Ascending aorta (tissue), 2 donors: Measurements from ENCODE around the gene ZEB1. TPM values are rescaled to one million over a fixed set of nuclear protein-coding genes. Genes with fewer than 3 reads are reported as not detected.

Experiments used
- DNase-seq, 2 donors: peaks; one replicate each; pipeline ENCODE4 v3.0.0-alpha.2; 2019; ENCODE audit warnings: low spot score in 2 of 2
- H3K27ac ChIP-seq, 2 donors: fragments of 200-600 bp; sonication (generic); one replicate each; pipeline ENCODE4 v1.5.1; 2016 to 2017; ENCODE audit warnings: mild to moderate bottlenecking in 1 of 2
- H3K27me3 ChIP-seq: fragments of 200-600 bp; sonication (generic); one replicate; pipeline ENCODE4 v1.5.1; 2017
- H3K36me3 ChIP-seq, 2 donors: fragments of 200-600 bp; sonication (generic); one replicate each; pipeline ENCODE4 v1.5.1; 2016
- H3K4me1 ChIP-seq, 2 donors: fragments of 200-600 bp; sonication (generic); one replicate each; pipeline ENCODE4 v1.5.1; 2016 to 2017; ENCODE audit warnings: mild to moderate bottlenecking in 1 of 2
- H3K4me3 ChIP-seq, 2 donors: fragments of 200-600 bp; sonication (generic); one replicate each; pipeline ENCODE4 v1.5.1; 2016 to 2017; ENCODE audit warnings: mild to moderate bottlenecking in 1 of 2
- H3K9me3 ChIP-seq, 2 donors: fragments of 200-600 bp; sonication (generic); one replicate each; pipeline ENCODE4 v1.5.1; 2016
- intact Hi-C: fragments of 100-400 bp; cut with DNase I; formaldehyde crosslinking; loops from one replicate; pipeline ENCODE4 v1.15.1; 2023
- total RNA-seq: library from RNA; depleted of rRNA; stranded (reverse); fragments of >200 nt; gene quantifications from one replicate; pipeline ENCODE4 v1.1.0, GENCODE V29; 2016
- TF ChIP-seq, protein P1 (sequence below), 3 experiments: fragments of 200-600 bp in 2 of 3; fragments of 450-650 bp in 1 of 3; sonication (generic) in 2 of 3; IDR thresholded peaks; one replicate each; pipeline ENCODE4 v1.5.1; 2016 to 2019; ENCODE audit warnings: antibody characterized with exemption in 3 of 3, mild to moderate bottlenecking in 1 of 3, moderate library complexity in 1 of 3

ZEB1 gene
- total RNA-seq, result 77.3 TPM

DNA sequence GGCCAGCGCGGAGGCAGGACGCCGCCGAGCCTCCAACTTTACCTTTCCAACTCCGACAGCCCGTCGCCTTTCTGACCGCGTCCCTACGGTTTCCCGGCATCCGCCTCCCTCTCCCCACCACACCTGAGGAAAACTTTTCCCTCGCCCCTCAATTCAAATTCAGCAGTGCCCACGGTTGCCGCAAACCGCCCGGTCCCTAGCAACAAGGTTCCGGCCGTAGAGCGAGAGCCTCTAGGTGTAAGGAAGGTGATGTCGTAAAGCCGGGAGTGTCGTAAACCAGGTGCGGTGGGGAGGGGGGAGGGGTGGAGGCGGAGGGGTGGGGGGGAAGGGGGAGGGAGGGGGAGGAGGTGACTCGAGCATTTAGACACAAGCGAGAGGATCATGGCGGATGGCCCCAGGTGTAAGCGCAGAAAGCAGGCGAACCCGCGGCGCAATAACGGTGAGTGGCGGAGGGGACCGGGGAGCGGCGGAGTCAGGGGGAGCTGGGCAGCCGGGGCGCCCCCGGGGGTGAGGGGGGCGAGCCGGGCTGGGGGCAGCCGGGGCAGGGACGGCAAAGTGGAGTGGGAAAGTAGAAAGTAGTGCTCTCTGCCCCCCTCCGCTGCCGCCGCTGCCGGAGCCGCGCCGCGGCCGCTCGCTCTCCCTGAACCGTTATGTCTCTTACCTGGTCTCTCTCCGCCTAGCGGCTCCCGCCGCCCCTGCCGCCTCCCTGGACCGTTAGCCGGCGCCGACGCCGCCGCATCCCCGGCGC lies at the start of gene ZEB1:
ZEB1 (plus strand) TSS at position 363 of the 748 bp plus-strand sequence; CDS start at position 382, 19 bp downstream.
- H3K9me3 ChIP-seq, result no peaks in the 10 kb centered on the region
- no peaks in the 10 kb centered on the region for H3K36me3 ChIP-seq
- H3K4me1 ChIP-seq, result peaks cover 0 to 9% of the 10 kb centered on the region in 2 donors
- no peaks in the 10 kb centered on the region for H3K27me3 ChIP-seq
- intact Hi-C loops, result loop anchor here (1.0 to 10.0 kb wide), 9 partner anchors 47 to 582 kb away; no protein-coding TSS in a partner anchor
- DNase-seq, result peak; percentile 72 to 94
- peak within 1 kb of the TSS; percentile 96 to 98 for H3K4me3 ChIP-seq
- TF ChIP-seq, protein P1, sequence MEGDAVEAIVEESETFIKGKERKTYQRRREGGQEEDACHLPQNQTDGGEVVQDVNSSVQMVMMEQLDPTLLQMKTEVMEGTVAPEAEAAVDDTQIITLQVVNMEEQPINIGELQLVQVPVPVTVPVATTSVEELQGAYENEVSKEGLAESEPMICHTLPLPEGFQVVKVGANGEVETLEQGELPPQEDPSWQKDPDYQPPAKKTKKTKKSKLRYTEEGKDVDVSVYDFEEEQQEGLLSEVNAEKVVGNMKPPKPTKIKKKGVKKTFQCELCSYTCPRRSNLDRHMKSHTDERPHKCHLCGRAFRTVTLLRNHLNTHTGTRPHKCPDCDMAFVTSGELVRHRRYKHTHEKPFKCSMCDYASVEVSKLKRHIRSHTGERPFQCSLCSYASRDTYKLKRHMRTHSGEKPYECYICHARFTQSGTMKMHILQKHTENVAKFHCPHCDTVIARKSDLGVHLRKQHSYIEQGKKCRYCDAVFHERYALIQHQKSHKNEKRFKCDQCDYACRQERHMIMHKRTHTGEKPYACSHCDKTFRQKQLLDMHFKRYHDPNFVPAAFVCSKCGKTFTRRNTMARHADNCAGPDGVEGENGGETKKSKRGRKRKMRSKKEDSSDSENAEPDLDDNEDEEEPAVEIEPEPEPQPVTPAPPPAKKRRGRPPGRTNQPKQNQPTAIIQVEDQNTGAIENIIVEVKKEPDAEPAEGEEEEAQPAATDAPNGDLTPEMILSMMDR (IDR thresholded peaks at IDR 0.05), result peak; percentile 47 to 73 (median 57)
- peak within 1 kb of the TSS; percentile 95 to 98 for H3K27ac ChIP-seq

DNA sequence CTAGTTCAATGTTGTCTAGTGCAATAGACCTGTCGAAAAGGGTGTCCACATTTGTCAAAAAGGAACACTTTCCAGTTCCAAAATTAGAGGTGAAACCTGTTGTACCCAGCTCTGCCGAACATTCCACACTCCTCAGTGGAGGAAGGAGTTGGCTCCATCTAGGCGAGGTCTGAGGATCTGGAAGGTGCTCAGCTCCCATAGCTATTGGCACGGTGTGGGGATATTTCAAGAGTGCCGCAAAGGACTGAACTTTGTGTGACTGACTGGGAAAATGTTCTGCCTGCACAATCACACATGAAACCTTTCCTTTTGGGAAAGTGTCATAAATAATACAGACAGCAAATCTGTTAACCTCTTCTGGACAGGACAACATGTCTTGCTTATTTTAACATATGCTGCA lies 48.1 kb upstream of the ZEB1 start:
- H3K4me1 ChIP-seq, result peaks cover 0 to 4% of the 10 kb centered on the region in 2 donors
- intact Hi-C loops, result loop anchor here (5.0 kb wide), 1 partner anchor 46 kb away; the partner anchor contains the start of gene ZEB1
- TF ChIP-seq, protein P1 (IDR thresholded peaks at IDR 0.05), result no peak
- H3K27me3 ChIP-seq, result no peaks in the 10 kb centered on the region
- H3K9me3 ChIP-seq, result no peaks in the 10 kb centered on the region
- DNase-seq, result no peak
- no peaks in the 10 kb centered on the region for H3K36me3 ChIP-seq
- H3K4me3 ChIP-seq, result no peak overlapping the region
- H3K27ac ChIP-seq, result peak overlapping the region; percentile 39 to 58

DNA sequence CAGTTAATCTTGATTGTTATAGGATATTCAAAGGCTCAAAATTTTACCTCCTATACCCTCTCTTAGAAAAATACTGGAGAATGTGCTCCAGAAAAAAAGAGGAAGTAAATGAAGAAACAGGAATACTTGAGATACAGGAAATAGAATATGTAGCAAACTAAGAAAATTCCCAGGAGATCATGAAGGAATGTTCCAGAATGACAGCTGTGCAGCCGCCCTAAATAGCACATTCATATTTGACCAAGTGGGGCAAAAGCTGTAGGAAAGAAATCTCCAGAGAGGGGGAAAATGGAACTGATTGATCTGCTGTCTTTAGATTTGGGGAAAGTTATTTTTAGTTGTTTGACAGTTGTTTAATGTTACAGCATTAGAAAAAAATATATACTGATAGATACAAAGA lies 46.2 kb upstream of the ZEB1 start:
- TF ChIP-seq, protein P1 (IDR thresholded peaks at IDR 0.05), result no peak
- H3K9me3 ChIP-seq, result no peaks in the 10 kb centered on the region
- H3K36me3 ChIP-seq, result no peaks in the 10 kb centered on the region
- H3K27me3 ChIP-seq, result no peaks in the 10 kb centered on the region
- DNase-seq, result no peak
- no peak overlapping the region for H3K4me3 ChIP-seq
- intact Hi-C loops, result loop anchor here (5.0 kb wide), 1 partner anchor 44 kb away; the partner anchor contains the start of gene ZEB1
- H3K4me1 ChIP-seq, result peaks cover 0 to 4% of the 10 kb centered on the region in 2 donors
- no peak overlapping the region for H3K27ac ChIP-seq

DNA sequence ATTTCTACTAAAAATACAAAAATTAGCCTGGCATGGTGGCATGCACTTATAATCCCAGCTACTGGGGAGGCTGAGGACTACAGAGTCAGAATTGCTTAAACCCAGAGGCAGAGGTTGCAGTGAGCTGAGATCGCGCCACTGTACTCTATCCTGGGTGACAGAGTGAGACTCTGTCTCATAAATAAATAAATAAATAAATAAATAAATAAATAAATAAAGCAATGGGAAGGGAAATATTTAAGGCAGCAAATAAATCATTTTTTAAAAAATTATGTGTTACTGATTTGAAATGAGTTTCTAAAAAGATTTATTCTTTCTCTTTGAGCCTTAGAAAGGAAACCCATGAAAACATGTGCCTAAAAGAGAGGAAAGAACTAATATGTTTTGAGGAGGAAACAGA lies 45.2 kb upstream of the ZEB1 start:
- Histone ChIP-seq H3K27ac (no peak overlapping the region), H3K27me3 (no peaks in the 10 kb centered on the region), H3K4me3 (no peak overlapping the region), H3K9me3 (no peaks in the 10 kb centered on the region), H3K36me3 (no peaks in the 10 kb centered on the region), H3K4me1 (peaks cover 0 to 4% of the 10 kb centered on the region in 2 donors)
- intact Hi-C loops, result loop anchor here (5.0 kb wide), 1 partner anchor 44 kb away; the partner anchor contains the start of gene ZEB1
- no peak for DNase-seq
- TF ChIP-seq, protein P1 (IDR thresholded peaks at IDR 0.05), result no peak

DNA sequence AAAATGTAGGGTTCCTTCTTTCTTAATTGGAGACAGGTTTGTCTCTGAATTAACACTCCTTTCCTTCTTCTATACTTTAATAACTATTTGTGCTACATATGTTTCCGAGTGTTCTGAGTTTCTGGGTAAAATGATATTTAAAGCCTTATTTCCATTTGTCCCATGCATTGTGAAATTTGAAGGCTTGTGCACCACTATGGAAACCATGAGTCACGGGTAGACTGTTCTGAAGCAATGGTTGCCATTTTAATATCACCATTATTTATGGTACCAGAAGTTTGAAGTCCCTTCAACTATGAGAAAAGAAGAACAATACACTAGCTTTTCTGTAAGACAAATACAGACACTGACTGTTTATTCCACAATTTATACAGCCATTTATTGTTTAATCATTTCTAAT lies 44.7 kb upstream of the ZEB1 start:
- Histone ChIP-seq H3K27me3 (no peaks in the 10 kb centered on the region), H3K9me3 (no peaks in the 10 kb centered on the region), H3K27ac (no peak overlapping the region), H3K36me3 (no peaks in the 10 kb centered on the region), H3K4me1 (peaks cover 0 to 4% of the 10 kb centered on the region in 2 donors), H3K4me3 (no peak overlapping the region)
- TF ChIP-seq, protein P1 (IDR thresholded peaks at IDR 0.05), result no peak
- intact Hi-C loops, result loop anchor here (5.0 kb wide), 1 partner anchor 43 kb away; the partner anchor contains the start of gene ZEB1
- no peak for DNase-seq
